AG09319 (cell line): ENCODE measurements around the gene SLC19A3.
"Not testable (repeated sequence)": the region's sequence is repeated elsewhere in the genome, so short reads cannot be mapped to it uniquely, and the experiment has no call there.

Experiments
- DNase-seq: peaks from one replicate; pipeline ENCODE4 v3.0.0-alpha.2; 2010; ENCODE audit warnings: low read depth; ENCODE audit errors: extremely low read depth
- CTCF ChIP-seq: IDR thresholded peaks from 2 replicates; pipeline ENCODE4 v1.5.1; 2011; ENCODE audit warnings: low read depth, mild to moderate bottlenecking, inconsistent platforms, low read length, moderate library complexity

Gene SLC19A3

GRCh38 chr2:227717687-227718567 is at the start of gene SLC19A3:
TSS of gene SLC19A3 (minus strand) at chr2:227718028. CDS start at chr2:227702318, 15,710 bp downstream.
- DNase-seq: peak; percentile 71
- TF ChIP-seq CTCF: no peak

GRCh38 chr2:227766373-227766883 is 48.6 kb upstream of the SLC19A3 start:
- TF ChIP-seq CTCF: peak; percentile 84
- DNase-seq: peak; percentile 38

- DNase-seq: no peak
- TF ChIP-seq CTCF: no peak
These were observed 48.1 kb upstream of the SLC19A3 start for GRCh38 chr2:227765788-227766372.

GRCh38 chr2:227761740-227762476 is 44.1 kb upstream of the SLC19A3 start:
- no peak for DNase-seq
- TF ChIP-seq CTCF: no peak

GRCh38 chr2:227759411-227760118 is 41.7 kb upstream of the SLC19A3 start:
- DNase-seq: no peak
- TF ChIP-seq CTCF: no peak

GRCh38 chr2:227756261-227756660 is 38.4 kb upstream of the SLC19A3 start:
- DNase-seq: not testable (repeated sequence)

- peak; percentile 12 for TF ChIP-seq CTCF
- no peak for DNase-seq
These were observed 30.3 kb upstream of the SLC19A3 start for GRCh38 chr2:227748079-227748478.
